K562 (cell line): ENCODE results near the gene CACNB2. TPM values are rescaled to one million over a fixed set of nuclear protein-coding genes. Genes with fewer than 3 reads are reported as not detected.

Source experiments
- ATAC-seq: fragments of 200-7000 bp; cut with Tn5 transposase; 3 replicates; pipeline ENCODE4 v1.9.1; 2020; ENCODE audit warnings: moderate library complexity
- BruUV-seq: library from RNA; stranded (reverse); fragments of 400-500 nt; replicated peaks from 2 replicates; lab custom pipeline; 2021; lab: Mats Ljungman, UMichigan
- CTCF ChIA-PET: fragments of 300-600 bp; formaldehyde crosslinking; extraction: SDS; loops from one replicate; lab custom pipeline; 2021; ENCODE audit warnings: low intra/inter-chr PET ratio; lab: Yijun Ruan, JAX
- POLR2A ChIA-PET: fragments of 300-600, 350-650 bp; sonication (Branson Sonifier 250); formaldehyde crosslinking; extraction: SDS; loops from one replicate; lab custom pipeline; 2021; ENCODE audit warnings: antibody characterized with exemption, inconsistent platforms; lab: Yijun Ruan, JAX
- DNase-seq, 4 experiments: peaks; one replicate each; pipeline versions ENCODE4 v3.0.0 to v3.0.0-alpha.2; 2011 to 2018; ENCODE audit warnings: low spot score in 3 of 4, mixed read lengths in 3 of 4; ENCODE audit errors: extremely low read depth in 1 of 4
- FAIRE-seq: peaks from 2 replicates; lab custom pipeline; 2011; peaks lifted over from hg19 to GRCh38; lab: Jason Lieb, UNC
- H2AFZ ChIP-seq: 2 replicates; pipeline ENCODE4 v1.6.0; 2011; ENCODE audit warnings: low read depth, low read length, control low read depth, inconsistent platforms
- H3K27ac ChIP-seq: fragments of 200-600 bp; 3 replicates; pipeline ENCODE4 v1.8.0; 2011; ENCODE audit warnings: low read depth, mild to moderate bottlenecking, control low read depth, inconsistent platforms, low read length, moderate library complexity, mixed read lengths; ENCODE audit errors: extremely low read depth
- H3K27me3 ChIP-seq, 2 experiments: fragments of 300-600 bp in 1 of 2; 2 replicates in 1 of 2; 3 replicates in 1 of 2; pipeline versions ENCODE4 v1.6.0 to v1.8.0; 2011; ENCODE audit warnings: inconsistent platforms in 2 of 2, low read length in 2 of 2, mild to moderate bottlenecking in 1 of 2, mixed read lengths in 1 of 2, moderate library complexity in 1 of 2; ENCODE audit not compliant: control insufficient read depth in 2 of 2, insufficient read depth in 2 of 2
- H3K36me3 ChIP-seq: fragments of 300-600 bp; 3 replicates; pipeline ENCODE4 v1.8.0; 2011; ENCODE audit warnings: mild to moderate bottlenecking, low read length, inconsistent platforms; ENCODE audit not compliant: control insufficient read depth, insufficient read depth
- H3K4me1 ChIP-seq, 2 experiments: fragments of 200-600 bp in 1 of 2; replicated peaks in 1 of 2; 2 replicates in 1 of 2; 3 replicates in 1 of 2; pipeline versions ENCODE4 v1.5.1 to v1.8.0; 2011; ENCODE audit warnings: inconsistent platforms in 2 of 2, low read length in 2 of 2, mild to moderate bottlenecking in 1 of 2, mixed read lengths in 1 of 2, moderate library complexity in 1 of 2; ENCODE audit not compliant: control insufficient read depth in 2 of 2, insufficient read depth in 2 of 2
- H3K4me2 ChIP-seq: 2 replicates; pipeline ENCODE4 v1.6.1; 2011; ENCODE audit warnings: low read length, control low read depth, inconsistent platforms, mixed read lengths; ENCODE audit not compliant: insufficient read depth
- H3K4me3 ChIP-seq: fragments of 200-600 bp; sonication (generic), shearing (Covaris generic); 2 replicates; pipeline ENCODE4 v1.5.1; 2016; ENCODE audit warnings: control low read depth, inconsistent platforms
- H3K79me2 ChIP-seq: fragments of 200-600 bp; 3 replicates; pipeline ENCODE4 v1.8.0; 2011; ENCODE audit warnings: low read length, inconsistent platforms; ENCODE audit not compliant: control insufficient read depth, insufficient read depth
- H3K9ac ChIP-seq, 2 experiments: 2 replicates each; pipeline versions ENCODE4 v1.6.0 to v1.6.1; 2011; ENCODE audit warnings: low read depth in 2 of 2, low read length in 2 of 2, control low read depth in 1 of 2, inconsistent platforms in 1 of 2, mild to moderate bottlenecking in 1 of 2, mixed read lengths in 1 of 2; ENCODE audit not compliant: insufficient read depth in 1 of 2
- H3K9me1 ChIP-seq: one replicate; pipeline ENCODE4 v1.6.0; 2011; ENCODE audit warnings: inconsistent platforms, mild to moderate bottlenecking, low read length, moderate library complexity; ENCODE audit not compliant: control insufficient read depth, insufficient read depth
- H3K9me3 ChIP-seq: replicated peaks from 2 replicates; pipeline ENCODE4 v1.5.1; 2011; ENCODE audit warnings: low read depth, low read length, inconsistent platforms; ENCODE audit not compliant: control insufficient read depth, insufficient read depth
- H4K20me1 ChIP-seq: replicated peaks from 2 replicates; pipeline ENCODE4 v1.6.1; 2011; ENCODE audit warnings: low read length, inconsistent platforms, mixed read lengths; ENCODE audit not compliant: control insufficient read depth, insufficient read depth
- ATF7 ChIP-seq: fragments of 450-650 bp; IDR thresholded peaks from 2 replicates; pipeline ENCODE4 v1.7.1; 2014; ENCODE audit warnings: mild to moderate bottlenecking, moderate library complexity
- CCNT2 ChIP-seq: IDR thresholded peaks from 2 replicates; pipeline ENCODE4 v1.6.1; 2011; ENCODE audit warnings: borderline replicate concordance, low read depth, mild to moderate bottlenecking, moderate library complexity, mixed read lengths, low read length; ENCODE audit not compliant: insufficient read length; ENCODE audit errors: extremely low read depth
- ETS2 ChIP-seq: IDR thresholded peaks from 2 replicates; pipeline ENCODE4 v1.6.1; 2016; ENCODE audit warnings: borderline replicate concordance, missing genetic modification characterization, mild to moderate bottlenecking, moderate library complexity, missing compliant biosample characterization; ENCODE audit not compliant: poor library complexity, severe bottlenecking
- EWSR1 ChIP-seq: fragments of 450-650 bp; IDR thresholded peaks from 2 replicates; pipeline ENCODE4 v1.6.1; 2018; ENCODE audit warnings: borderline replicate concordance, mild to moderate bottlenecking, low read depth, moderate library complexity; ENCODE audit not compliant: partially characterized antibody
- FOSL1 ChIP-seq: fragments of 200-800 bp; sonication (Bioruptor generic); conservative IDR thresholded peaks from 2 replicates; pipeline ENCODE4 v1.6.1; 2016; ENCODE audit warnings: missing genetic modification characterization, missing compliant biosample characterization
- HIVEP1 ChIP-seq: fragments of 250-450 bp; sonication (Bioruptor Pico); IDR thresholded peaks from 2 replicates; pipeline ENCODE4 v1.4.0; 2020; ENCODE audit warnings: mild to moderate bottlenecking
- ILK ChIP-seq: fragments of 450-650 bp; IDR thresholded peaks from 2 replicates; pipeline ENCODE4 v1.6.1; 2016; ENCODE audit warnings: missing genetic modification characterization, low read depth, mild to moderate bottlenecking, missing compliant biosample characterization, moderate library complexity, borderline replicate concordance
- KDM2B ChIP-seq: fragments of 250-450 bp; sonication (Bioruptor Pico); IDR thresholded peaks from 2 replicates; pipeline ENCODE4 v1.8.0; 2021; ENCODE audit warnings: mild to moderate bottlenecking, moderate library complexity
- MEF2D ChIP-seq: conservative IDR thresholded peaks from 2 replicates; pipeline ENCODE4 v1.6.1; 2016; ENCODE audit warnings: low read depth, missing genetic modification characterization, missing compliant biosample characterization
- MIER1 ChIP-seq: fragments of 450-650 bp; IDR thresholded peaks from 2 replicates; pipeline ENCODE4 v1.6.1; 2016; ENCODE audit warnings: antibody characterized with exemption, mild to moderate bottlenecking, low read depth
- MITF ChIP-seq: IDR thresholded peaks from 2 replicates; pipeline ENCODE4 v1.6.1; 2014; ENCODE audit warnings: antibody characterized with exemption
- MNT ChIP-seq, 2 experiments: fragments of 450-650 bp; conservative IDR thresholded peaks; 2 replicates each; pipeline ENCODE4 v1.6.1; 2017; ENCODE audit warnings: mild to moderate bottlenecking in 2 of 2, moderate library complexity in 2 of 2
- SNAPC5 ChIP-seq: fragments of 250-450 bp; sonication (Bioruptor Pico); IDR thresholded peaks from 2 replicates; pipeline ENCODE4 v1.8.0; 2021; ENCODE audit warnings: moderate library complexity, mild to moderate bottlenecking, inconsistent platforms
- STAT5A ChIP-seq: IDR thresholded peaks from 2 replicates; pipeline ENCODE4 v1.6.1; 2012; ENCODE audit warnings: low read length, inconsistent platforms, borderline replicate concordance
- TRIM24 ChIP-seq, 2 experiments: fragments of 450-650 bp; IDR thresholded peaks; 2 replicates each; pipeline ENCODE4 v1.6.1; 2016
- ZKSCAN8 ChIP-seq: fragments of 200-800 bp; sonication (Bioruptor generic); IDR thresholded peaks from 2 replicates; pipeline ENCODE4 v1.6.1; 2016; ENCODE audit warnings: missing genetic modification characterization, missing compliant biosample characterization
- ZNF224 ChIP-seq: sonication (generic); formaldehyde crosslinking; IDR thresholded peaks from 2 replicates; pipeline ENCODE4 v1.8.0; 2022; ENCODE audit warnings: mild to moderate bottlenecking, missing genetic modification reagents
- WGBS: fragments of 100-300 bp; shearing (Covaris generic); methylation state at CpG from one replicate; pipeline ENCODE4 v1.1.6; 2016; ENCODE audit warnings: low coverage, mixed read lengths; ENCODE audit not compliant: insufficient coverage; ENCODE audit errors: missing lambda C conversion rate; 5-methylcytosine and 5-hydroxymethylcytosine counted together
- in situ Hi-C: fragments of 300-500 bp; cut with MboI; formaldehyde crosslinking; loops from 4 replicates; pipeline ENCODE4 v1.15.0; 2018; ENCODE audit warnings: inconsistent platforms, mixed read lengths
- intact Hi-C: fragments of 100-400 bp; cut with micrococcal nuclease; formaldehyde crosslinking; loops from 2 replicates; pipeline ENCODE4 v1.14.2; 2022
- polyA plus RNA-seq, 8 experiments: library from polyadenylated mRNA; depleted of rRNA in 4 of 8; stranded (reverse) in 5 of 8; unstranded in 3 of 8; fragments of >200 nt; fragmentation: Nextera tagmentation in 2 of 8; fragmentation: Illumina TruSeq in 1 of 8; extraction: Ambion mirVana in 2 of 8; extraction: Trizol in 1 of 8; gene quantifications; 2 replicates each; pipeline versions ENCODE4 v1.2.1 to v1.2.3, GENCODE V29; 2011 to 2014; ENCODE audit warnings: inconsistent platforms in 1 of 8, missing spikeins in 1 of 8
- total RNA-seq, 7 experiments: library from RNA; depleted of rRNA in 6 of 7; stranded (reverse); fragments of >200 nt in 6 of 7; fragmentation: Illumina TruSeq in 2 of 7; extraction: Trizol in 2 of 7; gene quantifications; 2 replicates each; pipeline versions ENCODE4 v1.2.1 to v1.2.3, GENCODE V29; 2011 to 2021; ENCODE audit warnings: low replicate concordance in 1 of 7

Gene CACNB2
- total and polyA plus RNA-seq, 9 of the 15 experiments (the other 6 are each of a cell fraction or from before 2014, with no cell fraction given): 1.8 to 2.2 TPM; not detected in 7

GRCh38 chr10:18109341-18109870 lies 30.8 kb upstream of the CACNB2 start:
- in situ Hi-C loops (loop anchor here (25.0 kb wide), 1 partner anchor 497 kb away; the partner anchor contains the start of gene HACD1), intact Hi-C loops (no loop called here)
- Histone ChIP-seq H3K4me1 (no peaks in the 10 kb centered on the region), H4K20me1 (no peaks in the 10 kb centered on the region), H2AFZ (no peak overlapping the region), H3K9ac (no peak overlapping the region), H3K27me3 (no peaks in the 10 kb centered on the region; a peak in 1 of 5 replicates), H3K79me2 (no peaks in the 10 kb centered on the region), H3K9me1 (no peaks in the 10 kb centered on the region), H3K27ac (no peak overlapping the region), H3K4me2 (no peak overlapping the region), H3K4me3 (no peak overlapping the region), H3K9me3 (no peaks in the 10 kb centered on the region), H3K36me3 (no peaks in the 10 kb centered on the region)
- no peak for TF ChIP-seq CCNT2
- TF ChIP-seq KDM2B (CRISPR knock-in tag): no peak
- TF ChIP-seq MNT (conservative IDR thresholded peaks at IDR 0.05): no peak
- TF ChIP-seq STAT5A: no peak
- no peak for TF ChIP-seq SNAPC5 (CRISPR knock-in tag)
- no peak for TF ChIP-seq ETS2 (tag)
- TF ChIP-seq MIER1: no peak
- TF ChIP-seq FOSL1 (tag): no peak
- no peak for TF ChIP-seq ILK (tag)
- no peak for TF ChIP-seq ZNF224 (CRISPR knock-in tag)
- no peak for TF ChIP-seq ATF7
- no peak for TF ChIP-seq HIVEP1
- no peak for TF ChIP-seq ZKSCAN8
- TF ChIP-seq MEF2D (tag): no peak
- TF ChIP-seq MITF: no peak
- TF ChIP-seq EWSR1: no peak
- no peak for TF ChIP-seq TRIM24 (IDR thresholded peaks at IDR 0.05)
- no TSS peak for BruUV-seq
- no peak for ATAC-seq
- POLR2A ChIA-PET: no interaction called here
- CTCF ChIA-PET: no interaction called here
- FAIRE-seq: no peak
- WGBS: 0% methylated on average over 6 of the region's 6 CpGs
- DNase-seq: no peak
